Adrenal gland (tissue), 5 donors: ENCODE data around the gene AHNAK.

ENCODE experiments used
- CTCF ChIP-seq, 6 experiments: fragments of 450-650 bp in 4 of 6; fragments of 200-600 bp in 2 of 6; sonication (generic) in 1 of 6; IDR thresholded peaks; 1 replicate in 5 of 6; 2 replicates in 1 of 6; pipeline versions ENCODE4 v1.5.1 to v1.8.0; 2016 to 2021; ENCODE audit warnings: antibody characterized with exemption in 6 of 6, mild to moderate bottlenecking in 2 of 6, moderate library complexity in 1 of 6
- POLR2A ChIP-seq, 2 donors: fragments of 450-650 bp; IDR thresholded peaks; one replicate each; pipeline ENCODE4 v1.6.1; 2017; ENCODE audit warnings: antibody characterized with exemption in 2 of 2, mild to moderate bottlenecking in 2 of 2, moderate library complexity in 1 of 2
- donor health status: DM: no; HTN: no; CAD: no.

GRCh38 chr11:62444835-62445234, 101.8 kb downstream of the AHNAK start:
- TF ChIP-seq CTCF (IDR thresholded peaks at IDR 0.05) (no peak), POLR2A (IDR thresholded peaks at IDR 0.05) (no peak)
